GM13976 (cell line): ENCODE data around the gene ABCA13.

Experiments used
- DNase-seq: peaks from one replicate; pipeline ENCODE4 v3.0.0; 2012; ENCODE audit warnings: low spot score
- in situ Hi-C: fragments of 300-500 bp; cut with MboI; formaldehyde crosslinking; loops from one replicate; pipeline ENCODE4 v1.12.0; 2022; ENCODE audit warnings: low sequenced_read_pairs, mixed read lengths, inconsistent platforms; ENCODE audit not compliant: unreplicated experiment
- TF ChIP-seq, protein P1 (sequence below): IDR thresholded peaks from 2 replicates; pipeline ENCODE4 v1.5.1; 2012; ENCODE audit warnings: borderline replicate concordance, mild to moderate bottlenecking; ENCODE audit not compliant: insufficient read depth; ENCODE audit errors: extremely low read depth, missing control alignments, control extremely low read depth

Gene ABCA13

DNA sequence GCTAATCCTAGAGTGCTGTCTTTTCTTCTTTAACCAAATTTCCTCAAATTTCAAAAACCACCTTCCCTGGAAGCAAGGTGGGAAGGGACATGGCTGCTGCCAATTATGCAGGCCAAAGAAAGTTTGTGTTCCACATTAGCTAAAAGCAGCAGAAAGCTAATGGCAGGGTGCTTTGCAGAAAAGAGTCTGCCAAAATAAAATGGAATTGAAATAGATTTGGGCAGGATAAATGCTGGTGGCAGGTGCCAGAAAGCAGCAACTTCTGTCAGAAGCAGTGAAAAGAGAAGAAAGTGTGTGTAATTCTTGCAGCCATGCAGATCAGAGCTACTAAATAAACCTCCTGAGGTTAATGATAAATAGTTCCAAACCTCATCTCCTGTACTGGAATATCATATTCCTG is 275.5 kb downstream of the ABCA13 start:
- DNase-seq: no peak
- in situ Hi-C loops: no loop called here
- TF ChIP-seq, protein P1, sequence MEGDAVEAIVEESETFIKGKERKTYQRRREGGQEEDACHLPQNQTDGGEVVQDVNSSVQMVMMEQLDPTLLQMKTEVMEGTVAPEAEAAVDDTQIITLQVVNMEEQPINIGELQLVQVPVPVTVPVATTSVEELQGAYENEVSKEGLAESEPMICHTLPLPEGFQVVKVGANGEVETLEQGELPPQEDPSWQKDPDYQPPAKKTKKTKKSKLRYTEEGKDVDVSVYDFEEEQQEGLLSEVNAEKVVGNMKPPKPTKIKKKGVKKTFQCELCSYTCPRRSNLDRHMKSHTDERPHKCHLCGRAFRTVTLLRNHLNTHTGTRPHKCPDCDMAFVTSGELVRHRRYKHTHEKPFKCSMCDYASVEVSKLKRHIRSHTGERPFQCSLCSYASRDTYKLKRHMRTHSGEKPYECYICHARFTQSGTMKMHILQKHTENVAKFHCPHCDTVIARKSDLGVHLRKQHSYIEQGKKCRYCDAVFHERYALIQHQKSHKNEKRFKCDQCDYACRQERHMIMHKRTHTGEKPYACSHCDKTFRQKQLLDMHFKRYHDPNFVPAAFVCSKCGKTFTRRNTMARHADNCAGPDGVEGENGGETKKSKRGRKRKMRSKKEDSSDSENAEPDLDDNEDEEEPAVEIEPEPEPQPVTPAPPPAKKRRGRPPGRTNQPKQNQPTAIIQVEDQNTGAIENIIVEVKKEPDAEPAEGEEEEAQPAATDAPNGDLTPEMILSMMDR: no peak

DNA sequence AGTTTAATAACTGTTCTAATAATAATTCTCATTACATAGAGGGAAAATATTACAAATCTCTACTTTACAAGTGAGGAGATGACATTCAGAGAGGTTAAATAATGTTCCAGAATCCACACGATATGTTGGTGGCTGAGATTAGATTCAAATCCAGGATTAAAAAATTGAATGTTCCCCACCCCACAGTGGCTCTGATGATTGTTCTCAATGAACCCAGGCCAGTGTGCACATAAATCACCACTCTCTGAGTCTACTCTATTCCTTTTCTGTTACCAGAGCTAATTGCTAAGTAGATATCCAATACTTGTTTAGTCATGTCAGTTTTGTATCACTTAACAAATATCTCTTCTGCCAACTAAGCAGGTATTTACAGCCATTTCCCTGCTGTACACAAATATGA is 281.0 kb downstream of the ABCA13 start:
- TF ChIP-seq, protein P1: no peak
- DNase-seq: no peak
- in situ Hi-C loops: no loop called here

DNA sequence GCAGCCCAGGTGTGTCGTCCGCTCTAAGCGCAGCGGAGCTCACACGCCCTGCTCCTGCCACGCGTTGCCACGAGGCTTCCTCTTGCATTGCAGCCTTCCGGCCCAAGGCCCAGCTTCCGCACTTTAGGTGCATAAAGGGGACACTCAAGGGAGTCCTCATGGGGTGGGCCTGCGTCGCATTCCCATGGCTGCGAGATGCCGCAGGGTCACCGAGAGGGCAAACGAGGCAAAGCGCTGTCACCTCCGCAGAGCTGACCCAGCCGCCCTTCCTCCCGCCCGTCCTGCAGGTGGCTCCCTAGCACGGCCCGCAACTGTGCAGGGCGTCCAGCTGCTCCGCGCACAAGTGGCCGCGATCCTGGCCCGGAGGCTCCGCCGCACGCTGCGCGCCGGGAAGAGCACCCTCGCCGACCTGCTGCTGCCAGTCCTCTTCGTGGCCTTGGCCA is 283.5 kb downstream of the ABCA13 start:
- in situ Hi-C loops: no loop called here
- TF ChIP-seq, protein P1: no peak
- no peak for DNase-seq

DNA sequence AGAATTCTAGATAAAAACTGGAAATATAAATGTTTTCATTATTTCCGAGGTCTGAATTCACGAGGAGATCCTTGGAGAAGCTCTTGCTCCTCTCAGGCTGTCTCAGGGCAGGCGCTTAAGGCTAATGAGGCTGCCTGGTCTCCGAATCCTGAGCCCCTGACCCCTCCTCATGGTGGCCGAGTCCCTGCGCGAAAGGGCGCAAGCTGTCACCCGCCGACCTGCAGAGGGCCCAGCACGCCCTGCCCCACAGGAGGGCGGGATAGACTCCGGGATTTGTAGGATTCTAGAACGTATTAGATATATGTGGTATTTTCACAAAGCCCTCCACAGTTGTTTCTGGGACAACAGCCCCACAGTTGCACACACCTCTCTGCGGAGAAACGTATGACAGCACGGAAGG is 284.1 kb downstream of the ABCA13 start:
- no peak for DNase-seq
- TF ChIP-seq, protein P1: no peak
- in situ Hi-C loops: no loop called here

DNA sequence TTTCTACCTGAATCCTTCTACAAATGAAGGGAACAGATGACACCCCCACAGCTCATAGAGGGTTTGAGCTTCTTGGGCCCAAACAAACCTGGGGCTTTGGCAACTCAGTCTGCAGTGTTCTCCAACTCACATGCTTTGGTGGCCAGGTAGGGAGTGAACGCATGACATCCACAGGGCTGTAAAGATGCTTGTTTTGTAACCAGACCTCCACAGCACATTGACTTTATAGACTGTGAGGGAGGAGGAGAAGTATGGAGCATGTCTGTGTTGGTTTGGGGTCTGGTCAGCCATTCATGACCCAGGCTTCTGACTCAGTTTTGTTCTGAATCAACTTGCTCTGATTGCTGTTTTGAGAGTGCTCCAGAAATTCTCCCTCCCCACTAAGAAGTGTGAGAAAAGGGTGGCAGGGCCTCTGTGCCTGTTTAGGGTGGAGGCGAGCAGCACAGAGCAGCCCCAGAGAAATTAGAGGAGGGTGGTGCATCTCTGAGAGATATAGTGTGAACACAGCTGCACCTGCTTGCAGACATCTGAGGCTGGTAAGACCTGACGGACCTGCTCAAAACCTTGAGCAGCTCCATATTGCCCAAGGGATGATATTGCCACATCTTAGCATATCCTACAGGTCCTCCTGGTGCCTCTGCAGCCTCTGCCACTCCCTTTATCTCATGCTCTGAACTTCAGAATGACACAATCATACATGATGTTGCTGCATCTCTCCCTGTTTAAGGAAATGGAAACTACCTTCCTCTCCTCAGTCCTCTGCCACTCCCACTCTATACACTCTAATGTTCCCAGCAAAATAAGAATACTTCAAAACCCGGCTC is 287.7 kb downstream of the ABCA13 start:
- no peak for DNase-seq
- TF ChIP-seq, protein P1: no peak
- in situ Hi-C loops: no loop called here

DNA sequence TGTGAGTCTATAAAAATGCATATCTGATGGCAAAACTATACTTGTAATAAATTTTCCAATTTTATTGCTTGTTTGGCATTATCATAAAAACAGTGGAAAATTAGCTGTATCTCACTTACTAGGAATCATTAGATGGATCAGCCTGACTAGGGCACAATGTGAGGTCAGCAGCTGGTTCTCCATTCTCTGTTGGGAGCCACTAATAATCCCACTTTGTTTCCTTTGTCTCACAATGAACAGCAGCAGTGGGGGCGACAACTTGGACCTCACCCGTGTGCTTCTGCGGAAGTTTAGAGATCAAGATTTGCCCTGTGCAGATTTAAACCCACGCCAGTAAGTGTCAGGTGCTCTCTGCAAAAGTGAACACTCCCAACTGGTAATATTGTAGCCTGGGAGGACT is 295.5 kb downstream of the ABCA13 start:
- in situ Hi-C loops: no loop called here
- no peak for DNase-seq
- TF ChIP-seq, protein P1: no peak
